WTC11 (cell line): ENCODE results near the gene MAPK14.

ENCODE experiments used
- AFF4 ChIP-seq: sonication (generic); formaldehyde crosslinking; IDR thresholded peaks from 2 replicates; pipeline ENCODE4 v1.8.1; 2023; ENCODE audit warnings: mild to moderate bottlenecking, missing genetic modification reagents, borderline replicate concordance
- CTCF ChIP-seq: fragments of 200-600 bp; IDR thresholded peaks from 2 replicates; pipeline ENCODE4 v1.8.0; 2022; ENCODE audit warnings: antibody characterized with exemption
- MLX ChIP-seq: sonication (generic); formaldehyde crosslinking; IDR thresholded peaks from 2 replicates; pipeline ENCODE4 v1.8.1; 2023; ENCODE audit warnings: mild to moderate bottlenecking, missing genetic modification reagents, moderate library complexity
- NFYB ChIP-seq: sonication (generic); formaldehyde crosslinking; conservative IDR thresholded peaks from 2 replicates; pipeline ENCODE4 v1.8.0; 2022; ENCODE audit warnings: low read depth, missing genetic modification reagents
- NR3C1 ChIP-seq: sonication (generic); formaldehyde crosslinking; conservative IDR thresholded peaks from 2 replicates; pipeline ENCODE4 v1.8.1; 2023; ENCODE audit warnings: low read depth, mild to moderate bottlenecking, missing genetic modification reagents
- SMAD4 ChIP-seq: sonication (generic); formaldehyde crosslinking; IDR thresholded peaks from 2 replicates; pipeline ENCODE4 v1.8.0; 2022; ENCODE audit warnings: mild to moderate bottlenecking, missing genetic modification reagents
- TP53 ChIP-seq: sonication (generic); formaldehyde crosslinking; IDR thresholded peaks from 2 replicates; pipeline ENCODE4 v1.8.1; 2023; ENCODE audit warnings: mild to moderate bottlenecking, missing genetic modification reagents

- TF ChIP-seq CTCF (no peak), MLX (no peak), NR3C1 (CRISPR knock-in tag) (no peak), SMAD4 (no peak), NFYB (CRISPR knock-in tag) (no peak), AFF4 (CRISPR knock-in tag) (no peak), TP53 (no peak)
Observed at GRCh38 chr6:36114798-36115408, 87.3 kb downstream of the MAPK14 start.
